ENCODE results near the gene CHST15. TPM values are rescaled to one million over a fixed set of nuclear protein-coding genes. Genes with fewer than 3 reads are reported as not detected.

Gene CHST15
- polyA plus RNA-seq, 1 donor from 2014 or later = 0.79 TPM

- Histone ChIP-seq H3K9me2 (ENCODE audit: insufficient read depth, low read length) (no peaks in the 10 kb centered on the region), H3K4me2 (ENCODE audit: low read length) (no peak overlapping the region), H3K27ac (ENCODE audit: low read length) (no peak overlapping the region), H3K4me3 (ENCODE audit: low read length) (no peak overlapping the region), H3K36me3 (ENCODE audit: insufficient read depth, low read length) (no peaks in the 10 kb centered on the region), H4K20me1 (ENCODE audit: insufficient read depth) (no peaks in the 10 kb centered on the region), H3K9ac (ENCODE audit: low read length) (no peak overlapping the region), H3K9me3 (ENCODE audit: low read length) (no peaks in the 10 kb centered on the region), H3F3A (ENCODE audit: insufficient read depth, low read length, poor library complexity, severe bottlenecking) (no peaks in the 10 kb centered on the region), H3K27me3 (ENCODE audit: insufficient read depth, low read depth, low read length) (no peaks in the 10 kb centered on the region), H2AFZ (ENCODE audit: low read depth, low read length) (no peak overlapping the region), H3K79me2 (replicated peaks; ENCODE audit: insufficient read depth, low read length) (no peaks in the 10 kb centered on the region)
- TF ChIP-seq RAD21 (conservative IDR thresholded peaks at IDR 0.05) = no peak
- no peak for TF ChIP-seq REST (IDR thresholded peaks at IDR 0.05; ENCODE audit: borderline replicate concordance)
- no peak for TF ChIP-seq TAF1 (IDR thresholded peaks at IDR 0.05; ENCODE audit: low read depth)
- TF ChIP-seq EZH2 (IDR thresholded peaks at IDR 0.05; ENCODE audit: borderline replicate concordance, insufficient read depth, low read length, poor library complexity, severe bottlenecking) = no peak
- TF ChIP-seq EP300 (conservative IDR thresholded peaks at IDR 0.05; ENCODE audit: poor library complexity, severe bottlenecking) = no peak
- no peak for TF ChIP-seq POLR2AphosphoS5 (IDR thresholded peaks at IDR 0.05)
- no peak for TF ChIP-seq SMC3 (conservative IDR thresholded peaks at IDR 0.05; ENCODE audit: poor library complexity)
- TF ChIP-seq MXI1 (conservative IDR thresholded peaks at IDR 0.05; ENCODE audit: poor library complexity, severe bottlenecking) = no peak
- TF ChIP-seq CTCF (IDR thresholded peaks at IDR 0.05; ENCODE audit: poor library complexity, severe bottlenecking) = no peak
These were observed 36.9 kb downstream of the CHST15 start for GRCh38 chr10:124056337-124056980.

- Histone ChIP-seq H3K4me2 (ENCODE audit: low read length) (no peak overlapping the region), H3K36me3 (ENCODE audit: insufficient read depth, low read length) (no peaks in the 10 kb centered on the region), H3K4me3 (ENCODE audit: low read length) (no peak overlapping the region), H2AFZ (ENCODE audit: low read depth, low read length) (no peak overlapping the region), H3K9me2 (ENCODE audit: insufficient read depth, low read length) (no peaks in the 10 kb centered on the region), H3K27ac (ENCODE audit: low read length) (no peak overlapping the region), H3K27me3 (ENCODE audit: insufficient read depth, low read depth, low read length) (no peaks in the 10 kb centered on the region), H3K9ac (ENCODE audit: low read length) (no peak overlapping the region), H4K20me1 (ENCODE audit: insufficient read depth) (no peaks in the 10 kb centered on the region), H3K79me2 (replicated peaks; ENCODE audit: insufficient read depth, low read length) (no peaks in the 10 kb centered on the region), H3K9me3 (ENCODE audit: low read length) (no peaks in the 10 kb centered on the region), H3F3A (ENCODE audit: insufficient read depth, low read length, poor library complexity, severe bottlenecking) (no peaks in the 10 kb centered on the region)
- TF ChIP-seq RAD21 (conservative IDR thresholded peaks at IDR 0.05) = no peak
- no peak for TF ChIP-seq REST (IDR thresholded peaks at IDR 0.05; ENCODE audit: borderline replicate concordance)
- no peak for TF ChIP-seq SMC3 (conservative IDR thresholded peaks at IDR 0.05; ENCODE audit: poor library complexity)
- TF ChIP-seq EP300 (conservative IDR thresholded peaks at IDR 0.05; ENCODE audit: poor library complexity, severe bottlenecking) = no peak
- no peak for TF ChIP-seq CTCF (IDR thresholded peaks at IDR 0.05; ENCODE audit: poor library complexity, severe bottlenecking)
- TF ChIP-seq EZH2 (IDR thresholded peaks at IDR 0.05; ENCODE audit: borderline replicate concordance, insufficient read depth, low read length, poor library complexity, severe bottlenecking) = no peak
- no peak for TF ChIP-seq POLR2AphosphoS5 (IDR thresholded peaks at IDR 0.05)
- TF ChIP-seq MXI1 (conservative IDR thresholded peaks at IDR 0.05; ENCODE audit: poor library complexity, severe bottlenecking) = no peak
- TF ChIP-seq TAF1 (IDR thresholded peaks at IDR 0.05; ENCODE audit: low read depth) = no peak
These were observed 39.4 kb downstream of the CHST15 start for GRCh38 chr10:124053971-124054370.
